D721Med (cell line): Measurements from ENCODE around the gene SLC27A2.

Experiments
- DNase-seq: peaks from one replicate; pipeline ENCODE4 v3.0.0; 2011; ENCODE audit warnings: low spot score; ENCODE audit not compliant: insufficient read length
- FAIRE-seq: peaks from 2 replicates; lab custom pipeline; 2011; peaks lifted over from hg19 to GRCh38; lab: Jason Lieb, UNC
- TF ChIP-seq, protein P1 (sequence below): IDR thresholded peaks from 2 replicates; pipeline ENCODE4 v1.5.1; 2012; ENCODE audit warnings: mild to moderate bottlenecking, control low read depth; ENCODE audit not compliant: insufficient read depth; ENCODE audit errors: missing control alignments

Gene SLC27A2

DNA sequence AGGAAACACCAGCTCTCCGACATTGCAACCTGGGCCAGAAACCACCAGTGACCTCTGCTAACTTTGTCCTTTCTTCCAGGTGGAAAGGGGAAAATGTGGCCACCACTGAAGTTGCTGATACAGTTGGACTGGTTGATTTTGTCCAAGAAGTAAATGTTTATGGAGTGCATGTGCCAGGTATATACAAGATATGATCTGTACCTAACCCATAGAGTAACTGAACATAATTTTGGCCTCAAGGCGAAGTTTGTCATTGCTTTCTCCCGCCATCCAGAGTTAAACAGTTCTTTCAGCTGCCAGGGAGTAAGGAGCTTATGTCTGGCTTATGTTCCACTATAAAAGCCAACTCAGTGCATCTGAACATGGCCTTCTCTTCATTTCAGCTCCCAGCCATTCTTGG, 46.9 kb downstream of the SLC27A2 start:
- FAIRE-seq = no peak
- TF ChIP-seq, protein P1, sequence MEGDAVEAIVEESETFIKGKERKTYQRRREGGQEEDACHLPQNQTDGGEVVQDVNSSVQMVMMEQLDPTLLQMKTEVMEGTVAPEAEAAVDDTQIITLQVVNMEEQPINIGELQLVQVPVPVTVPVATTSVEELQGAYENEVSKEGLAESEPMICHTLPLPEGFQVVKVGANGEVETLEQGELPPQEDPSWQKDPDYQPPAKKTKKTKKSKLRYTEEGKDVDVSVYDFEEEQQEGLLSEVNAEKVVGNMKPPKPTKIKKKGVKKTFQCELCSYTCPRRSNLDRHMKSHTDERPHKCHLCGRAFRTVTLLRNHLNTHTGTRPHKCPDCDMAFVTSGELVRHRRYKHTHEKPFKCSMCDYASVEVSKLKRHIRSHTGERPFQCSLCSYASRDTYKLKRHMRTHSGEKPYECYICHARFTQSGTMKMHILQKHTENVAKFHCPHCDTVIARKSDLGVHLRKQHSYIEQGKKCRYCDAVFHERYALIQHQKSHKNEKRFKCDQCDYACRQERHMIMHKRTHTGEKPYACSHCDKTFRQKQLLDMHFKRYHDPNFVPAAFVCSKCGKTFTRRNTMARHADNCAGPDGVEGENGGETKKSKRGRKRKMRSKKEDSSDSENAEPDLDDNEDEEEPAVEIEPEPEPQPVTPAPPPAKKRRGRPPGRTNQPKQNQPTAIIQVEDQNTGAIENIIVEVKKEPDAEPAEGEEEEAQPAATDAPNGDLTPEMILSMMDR = no peak
- no peak for DNase-seq

DNA sequence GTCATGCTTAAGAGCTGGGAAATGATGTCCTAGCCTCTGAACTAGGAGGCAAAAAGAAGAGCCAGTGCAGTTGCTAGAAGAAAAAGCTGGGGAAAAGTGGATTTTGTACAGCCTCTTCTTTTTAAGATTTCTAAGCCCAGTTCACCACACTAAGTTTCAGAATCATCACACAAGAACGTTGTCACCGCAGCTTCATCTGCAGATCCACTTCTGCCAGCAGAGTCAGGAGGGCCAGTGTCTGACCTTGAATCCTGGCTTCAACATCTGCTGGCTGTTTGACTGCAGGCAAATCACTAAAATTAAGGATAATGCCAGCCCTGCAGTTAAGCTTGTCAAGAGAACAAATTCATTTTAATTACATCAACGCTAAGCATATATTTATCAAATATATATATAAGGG, 47.3 kb downstream of the SLC27A2 start:
- DNase-seq = no peak
- TF ChIP-seq, protein P1 = no peak
- no peak for FAIRE-seq

DNA sequence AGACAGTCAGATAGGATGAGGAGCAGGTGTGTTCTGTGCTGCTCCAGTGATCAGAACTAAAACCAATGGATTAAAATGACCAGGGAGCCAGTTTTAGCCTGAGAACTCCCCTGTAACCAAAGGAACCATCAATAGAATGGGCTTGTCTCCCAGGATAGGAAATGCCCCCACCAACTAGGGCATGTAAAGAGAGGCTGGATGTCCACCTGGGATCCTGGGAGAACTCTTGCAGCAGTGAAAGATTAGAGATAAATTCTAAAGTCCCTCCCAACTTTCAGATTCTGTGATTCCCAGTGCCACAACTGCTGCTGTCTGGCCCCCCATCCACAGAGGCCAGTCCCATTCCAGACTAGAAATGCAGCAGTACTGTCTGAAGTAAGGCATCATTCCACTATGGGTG, 49.8 kb downstream of the SLC27A2 start:
- no peak for FAIRE-seq
- TF ChIP-seq, protein P1 = no peak
- no peak for DNase-seq

DNA sequence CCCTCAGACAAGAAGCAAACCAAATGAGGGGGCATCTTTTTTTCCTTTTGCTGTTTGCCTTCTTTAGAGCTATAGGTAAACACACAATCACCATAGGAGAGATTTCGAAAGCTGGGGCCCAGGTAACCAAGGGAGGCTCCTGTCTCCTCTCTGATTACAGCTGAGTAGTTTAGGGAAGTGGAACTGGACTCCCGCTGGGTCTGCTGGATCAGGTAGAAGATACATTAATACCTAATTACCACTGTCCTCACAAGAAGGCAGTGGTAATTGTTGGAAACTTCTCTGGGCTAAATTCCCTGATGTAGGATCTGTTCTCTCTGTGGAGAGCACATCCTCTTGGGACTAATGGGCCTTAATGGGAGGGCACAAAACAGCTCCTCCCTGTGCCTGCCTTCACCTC, 50.8 kb downstream of the SLC27A2 start:
- FAIRE-seq (no peak), DNase-seq (no peak)
- TF ChIP-seq, protein P1 = no peak

DNA sequence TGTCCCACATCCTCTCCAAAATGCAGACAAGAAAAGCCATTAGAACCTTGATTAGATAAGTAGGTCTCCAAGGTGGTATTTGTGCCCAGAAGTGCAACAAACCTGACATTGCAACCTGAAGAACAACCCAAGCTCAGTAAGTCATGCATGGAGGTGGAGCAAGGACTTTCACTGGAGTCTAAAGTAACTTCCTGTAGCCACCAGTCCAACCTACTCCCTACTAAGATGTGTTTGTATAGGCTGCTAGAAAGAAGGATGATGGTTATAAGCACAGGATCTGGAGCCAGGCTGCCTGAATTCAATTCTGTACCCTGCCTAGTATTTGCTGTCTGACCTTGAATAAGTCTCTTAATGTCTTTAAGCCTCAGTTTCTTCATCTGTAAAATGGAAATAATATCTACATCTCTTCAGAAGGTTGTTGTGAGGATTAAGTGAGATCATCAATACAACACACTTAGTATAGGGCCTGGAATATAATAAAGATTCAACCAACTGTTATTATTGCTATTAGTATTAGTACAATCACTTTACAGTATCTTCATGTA, 51.3 kb downstream of the SLC27A2 start:
- TF ChIP-seq, protein P1 = no peak
- FAIRE-seq (no peak), DNase-seq (no peak)

DNA sequence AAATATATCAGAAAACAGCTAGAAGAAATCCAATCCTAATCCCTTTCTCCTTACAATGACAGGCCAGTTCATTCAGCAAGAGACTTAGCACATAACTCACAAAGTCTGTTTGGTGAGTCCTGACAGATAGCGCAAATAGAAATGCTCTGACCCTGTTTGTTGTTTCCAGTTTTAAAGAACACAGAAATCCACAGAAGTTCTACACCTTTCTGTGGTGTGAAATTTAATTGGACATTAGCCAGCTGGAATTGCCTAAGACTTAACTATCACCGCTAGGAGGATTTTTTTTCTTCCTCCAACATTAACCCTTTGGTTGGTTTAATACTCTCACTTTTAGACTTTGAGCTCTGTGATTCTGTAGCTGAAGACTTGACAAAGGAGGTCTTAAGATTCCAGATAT, 52.8 kb downstream of the SLC27A2 start:
- FAIRE-seq (no peak), DNase-seq (no peak)
- TF ChIP-seq, protein P1 = no peak

DNA sequence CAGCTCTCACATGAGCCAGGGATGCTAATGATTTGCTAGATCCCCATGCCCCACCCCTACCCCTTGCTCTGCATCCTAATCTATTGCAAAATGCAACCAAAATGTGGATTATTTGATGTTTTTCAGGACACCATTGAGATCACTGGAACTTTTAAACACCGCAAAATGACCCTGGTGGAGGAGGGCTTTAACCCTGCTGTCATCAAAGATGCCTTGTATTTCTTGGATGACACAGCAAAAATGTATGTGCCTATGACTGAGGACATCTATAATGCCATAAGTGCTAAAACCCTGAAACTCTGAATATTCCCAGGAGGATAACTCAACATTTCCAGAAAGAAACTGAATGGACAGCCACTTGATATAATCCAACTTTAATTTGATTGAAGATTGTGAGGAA, 53.8 kb downstream of the SLC27A2 start:
- TF ChIP-seq, protein P1 = no peak
- FAIRE-seq (no peak), DNase-seq (no peak)
